ENCODE results near the gene TMEM123. TPM values are rescaled to one million over a fixed set of nuclear protein-coding genes. Genes with fewer than 3 reads are reported as not detected.
A peak's percentile ranks its signal among the peaks of the same experiment; 100 is the strongest.

Gene TMEM123, protein sequence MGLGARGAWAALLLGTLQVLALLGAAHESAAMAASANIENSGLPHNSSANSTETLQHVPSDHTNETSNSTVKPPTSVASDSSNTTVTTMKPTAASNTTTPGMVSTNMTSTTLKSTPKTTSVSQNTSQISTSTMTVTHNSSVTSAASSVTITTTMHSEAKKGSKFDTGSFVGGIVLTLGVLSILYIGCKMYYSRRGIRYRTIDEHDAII
- total RNA-seq (2012; rRNA removed): 47.4 and 63.1 TPM in 2 replicates

DNA sequence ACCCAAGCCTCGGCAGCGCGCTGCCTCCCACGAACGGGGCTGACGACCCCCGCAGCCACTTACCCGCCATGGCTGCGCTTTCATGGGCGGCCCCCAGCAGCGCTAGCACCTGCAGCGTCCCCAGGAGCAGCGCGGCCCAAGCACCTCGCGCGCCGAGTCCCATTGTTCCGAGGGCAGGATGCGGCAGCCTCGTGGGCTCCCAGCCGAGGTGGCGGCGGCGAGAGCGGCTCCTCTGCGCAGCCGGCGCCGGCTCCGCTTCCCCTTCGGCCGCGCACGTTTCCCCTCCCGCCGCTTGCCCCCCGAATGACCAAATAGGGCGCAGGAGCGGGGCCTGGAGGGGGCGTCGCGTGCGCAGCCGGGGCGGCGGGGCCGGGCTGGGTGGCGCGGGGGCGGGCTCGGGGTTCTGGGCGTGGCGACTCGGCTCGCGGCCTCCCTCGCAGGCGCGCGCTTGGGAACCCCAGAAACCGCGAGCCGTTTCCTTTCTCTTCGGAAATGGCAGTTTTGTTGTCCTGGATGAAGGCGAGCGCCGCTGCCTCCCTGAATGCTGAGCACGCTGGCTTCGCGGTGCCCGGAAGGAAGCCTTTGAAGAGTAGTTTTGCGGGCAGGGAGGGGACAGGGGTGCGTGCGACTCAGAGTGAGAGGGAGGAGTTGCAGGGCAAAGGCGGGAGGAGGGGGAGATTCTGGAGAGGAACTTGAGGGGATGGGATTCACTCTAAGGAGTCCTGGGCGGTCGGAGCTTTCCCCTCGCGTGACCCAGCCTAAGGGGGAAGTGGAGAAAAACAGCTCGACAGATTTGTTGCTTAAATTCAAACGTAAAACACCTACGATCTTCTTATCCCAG, at the start of gene TMEM123:
TMEM123 (minus strand) TSS at position 305 of the 841 bp plus-strand sequence; CDS start at position 163, 142 bp downstream.
- Histone ChIP-seq H3K9ac (ENCODE audit: low read depth, low read length) (peak within 1 kb of the TSS; percentile 88), H3K4me1 (ENCODE audit: control insufficient read depth, insufficient read depth, low read length) (peaks cover 44% of the 10 kb centered on the region), H3K4me3 (ENCODE audit: low read length) (peak within 1 kb of the TSS; percentile 91), H3K27me3 (ENCODE audit: control insufficient read depth, insufficient read depth, low read length) (no peaks in the 10 kb centered on the region), H3K9me3 (replicated peaks; ENCODE audit: low read length) (no peaks in the 10 kb centered on the region), H3K36me3 (ENCODE audit: insufficient read depth, low read length) (peaks cover 5% of the 10 kb centered on the region), H3K4me2 (ENCODE audit: low read length) (peak within 1 kb of the TSS; percentile 86)

DNA sequence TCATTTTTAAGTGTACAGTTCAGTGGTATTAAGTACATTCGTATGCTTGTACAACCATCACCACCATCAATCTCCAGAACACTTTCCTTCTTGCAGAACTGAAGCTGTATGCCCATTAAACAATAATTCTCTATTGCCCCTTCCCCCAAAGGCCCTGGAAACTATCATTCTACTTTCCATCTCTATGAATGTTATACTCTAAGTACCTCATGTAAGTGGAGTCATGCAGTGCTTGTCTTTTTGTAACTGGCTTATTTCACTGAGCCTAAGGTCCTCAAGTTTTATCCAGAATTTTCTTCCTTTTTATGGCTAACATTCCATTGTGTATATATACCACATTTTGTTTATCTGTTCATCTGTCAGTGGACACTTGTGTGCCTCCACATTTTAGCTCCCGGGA, 48.3 kb upstream of the TMEM123 start:
- H3K27me3 ChIP-seq (ENCODE audit: control insufficient read depth, insufficient read depth, low read length): no peaks in the 10 kb centered on the region
- no peaks in the 10 kb centered on the region for H3K36me3 ChIP-seq (ENCODE audit: insufficient read depth, low read length)
- no peak overlapping the region for H3K4me3 ChIP-seq (ENCODE audit: low read length)
- H3K4me2 ChIP-seq (ENCODE audit: low read length): no peak overlapping the region
- H3K4me1 ChIP-seq (ENCODE audit: control insufficient read depth, insufficient read depth, low read length): no peaks in the 10 kb centered on the region
- H3K9ac ChIP-seq (ENCODE audit: low read depth, low read length): no peak overlapping the region
- no peaks in the 10 kb centered on the region for H3K9me3 ChIP-seq (replicated peaks; ENCODE audit: low read length)

DNA sequence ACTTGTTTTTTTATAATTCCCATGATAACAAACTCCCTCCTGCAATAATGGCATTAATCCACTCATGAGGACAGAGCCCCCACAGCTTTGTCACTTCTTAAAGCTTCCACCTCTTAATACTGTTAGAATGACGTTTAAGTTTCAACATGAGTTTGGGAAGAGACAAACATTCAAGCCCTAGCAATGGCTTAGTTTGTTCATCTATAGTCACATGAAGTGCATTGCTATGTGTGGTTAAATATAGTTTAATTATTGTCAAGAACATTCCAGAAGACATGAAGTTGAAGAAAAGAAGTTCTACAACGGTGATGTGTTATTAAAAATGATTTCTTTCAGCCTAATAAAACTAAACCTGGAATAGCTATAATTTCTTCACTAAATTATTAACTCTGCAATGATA, 47.4 kb upstream of the TMEM123 start:
- H3K4me3 ChIP-seq (ENCODE audit: low read length): no peak overlapping the region
- H3K9ac ChIP-seq (ENCODE audit: low read depth, low read length): no peak overlapping the region

DNA sequence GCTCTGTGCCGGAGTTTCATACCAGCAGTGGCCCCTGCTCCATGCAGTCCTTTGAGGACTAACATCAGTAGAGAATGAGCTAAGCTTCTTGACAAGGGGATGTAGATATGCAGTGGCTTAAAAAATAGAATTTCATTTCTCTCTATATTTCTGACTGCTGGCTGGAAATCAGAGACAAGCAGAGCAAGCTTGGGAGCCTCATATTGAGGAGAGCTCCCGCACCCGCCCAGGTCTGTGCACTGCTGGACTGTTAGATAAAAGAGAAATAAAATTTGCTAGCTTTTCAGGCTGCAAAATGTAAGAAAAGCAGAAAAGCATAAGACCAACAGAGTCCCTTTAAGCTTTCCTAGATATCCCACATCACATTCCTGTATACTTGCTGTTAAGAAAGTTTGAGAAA, 46.6 kb upstream of the TMEM123 start:
- Histone ChIP-seq H3K27me3 (ENCODE audit: control insufficient read depth, insufficient read depth, low read length) (no peaks in the 10 kb centered on the region), H3K4me1 (ENCODE audit: control insufficient read depth, insufficient read depth, low read length) (peaks cover 9% of the 10 kb centered on the region), H3K4me2 (ENCODE audit: low read length) (no peak overlapping the region), H3K9ac (ENCODE audit: low read depth, low read length) (no peak overlapping the region), H3K36me3 (ENCODE audit: insufficient read depth, low read length) (no peaks in the 10 kb centered on the region), H3K9me3 (replicated peaks; ENCODE audit: low read length) (no peaks in the 10 kb centered on the region), H3K4me3 (ENCODE audit: low read length) (no peak overlapping the region)

More for the DNA sequence above, 47.4 kb upstream of the TMEM123 start:
- H3K4me2 ChIP-seq (ENCODE audit: low read length): no peak overlapping the region
- no peaks in the 10 kb centered on the region for H3K9me3 ChIP-seq (replicated peaks; ENCODE audit: low read length)
- peaks cover 4% of the 10 kb centered on the region for H3K4me1 ChIP-seq (ENCODE audit: control insufficient read depth, insufficient read depth, low read length)
- H3K27me3 ChIP-seq (ENCODE audit: control insufficient read depth, insufficient read depth, low read length): no peaks in the 10 kb centered on the region
- H3K36me3 ChIP-seq (ENCODE audit: insufficient read depth, low read length): no peaks in the 10 kb centered on the region

DNA sequence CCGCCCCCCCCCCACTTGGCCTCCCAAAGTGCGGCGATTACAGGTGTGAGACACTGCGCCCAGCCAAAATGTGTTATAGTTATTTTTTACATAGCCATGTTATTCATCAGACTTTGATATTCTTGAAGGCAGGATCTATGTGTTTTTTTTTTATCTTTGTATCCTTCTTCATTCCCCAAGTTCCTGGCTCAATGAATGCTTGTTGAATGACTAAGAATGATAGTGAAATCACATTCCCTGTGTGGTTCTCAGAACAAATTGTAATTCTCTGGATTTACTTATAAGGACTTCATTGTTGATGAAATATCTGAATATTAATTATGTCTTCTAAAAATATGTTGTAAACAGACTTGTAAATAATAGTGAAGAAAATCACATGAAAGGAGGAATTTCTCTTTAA, 44.5 kb upstream of the TMEM123 start:
- Histone ChIP-seq H3K4me1 (ENCODE audit: control insufficient read depth, insufficient read depth, low read length) (peaks cover 9% of the 10 kb centered on the region), H3K4me3 (ENCODE audit: low read length) (no peak overlapping the region), H3K27me3 (ENCODE audit: control insufficient read depth, insufficient read depth, low read length) (no peaks in the 10 kb centered on the region), H3K9me3 (replicated peaks; ENCODE audit: low read length) (no peaks in the 10 kb centered on the region), H3K9ac (ENCODE audit: low read depth, low read length) (no peak overlapping the region), H3K36me3 (ENCODE audit: insufficient read depth, low read length) (no peaks in the 10 kb centered on the region), H3K4me2 (ENCODE audit: low read length) (no peak overlapping the region)

DNA sequence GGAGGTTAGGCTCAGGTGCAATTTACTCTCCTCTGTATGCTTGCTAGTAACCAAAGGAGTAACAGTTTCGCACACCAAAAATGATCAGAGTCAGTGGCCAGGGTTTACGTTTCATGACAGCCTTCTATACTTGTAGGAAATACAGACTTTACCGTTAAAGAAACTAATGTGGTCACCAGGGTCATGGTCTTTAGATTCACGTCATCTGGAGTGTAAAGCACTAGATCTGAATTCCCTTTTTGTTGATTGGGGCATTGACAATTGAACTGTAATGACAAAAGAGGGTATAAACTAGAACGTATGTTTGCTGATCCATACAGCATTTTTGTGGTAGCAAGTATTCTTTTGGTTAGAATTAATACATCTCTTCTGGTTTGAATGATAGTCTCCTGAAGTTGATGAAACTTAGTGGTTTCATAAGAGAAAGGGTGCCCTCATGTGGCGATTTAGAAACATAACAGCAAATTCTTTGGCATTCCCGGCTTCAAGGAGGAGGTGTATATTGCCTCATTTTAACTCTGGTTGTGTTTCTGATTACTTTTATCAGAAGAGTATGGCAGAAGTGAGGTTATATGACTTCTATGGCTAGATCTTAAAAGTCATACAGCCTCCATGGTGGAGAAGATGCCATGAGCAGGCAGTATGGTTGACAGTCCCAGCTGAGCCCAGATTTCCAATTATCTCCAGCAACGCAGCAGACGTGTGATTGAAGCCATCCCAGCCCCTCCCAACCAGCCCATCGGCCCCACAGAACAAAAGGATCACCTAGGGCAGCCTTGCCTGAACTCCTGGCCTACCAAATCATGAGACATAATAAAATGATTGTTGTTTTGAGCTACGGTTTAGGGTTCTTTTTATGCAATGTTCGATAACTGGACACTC, 42.8 kb upstream of the TMEM123 start:
- no peaks in the 10 kb centered on the region for H3K36me3 ChIP-seq (ENCODE audit: insufficient read depth, low read length)
- H3K9ac ChIP-seq (ENCODE audit: low read depth, low read length): no peak overlapping the region
- H3K4me1 ChIP-seq (ENCODE audit: control insufficient read depth, insufficient read depth, low read length): peaks cover 9% of the 10 kb centered on the region
- H3K4me3 ChIP-seq (ENCODE audit: low read length): no peak overlapping the region
- H3K9me3 ChIP-seq (replicated peaks; ENCODE audit: low read length): no peaks in the 10 kb centered on the region
- H3K4me2 ChIP-seq (ENCODE audit: low read length): peak overlapping the region; percentile 40
- H3K27me3 ChIP-seq (ENCODE audit: control insufficient read depth, insufficient read depth, low read length): no peaks in the 10 kb centered on the region

DNA sequence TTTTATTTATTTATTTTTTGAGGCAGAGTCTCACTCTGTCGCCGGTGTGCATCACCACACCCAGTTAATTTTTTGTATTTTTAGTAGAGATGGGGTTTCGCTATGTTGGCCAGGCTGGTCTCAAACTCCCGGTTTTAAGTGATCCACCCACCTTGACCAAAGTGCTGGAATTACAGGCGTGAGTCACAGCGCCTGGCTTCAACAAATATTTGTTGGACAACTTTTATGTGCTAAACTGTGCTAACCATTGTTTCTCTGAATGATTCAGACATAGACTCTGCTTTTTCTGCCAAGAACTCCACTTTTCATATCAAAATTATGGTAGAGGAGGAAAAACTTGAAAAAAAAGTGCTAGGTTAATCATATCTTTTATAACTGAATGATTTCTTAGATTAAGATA, 41.7 kb upstream of the TMEM123 start:
- H3K9me3 ChIP-seq (replicated peaks; ENCODE audit: low read length): no peaks in the 10 kb centered on the region
- H3K27me3 ChIP-seq (ENCODE audit: control insufficient read depth, insufficient read depth, low read length): no peaks in the 10 kb centered on the region
- H3K4me2 ChIP-seq (ENCODE audit: low read length): no peak overlapping the region
- H3K9ac ChIP-seq (ENCODE audit: low read depth, low read length): no peak overlapping the region
- H3K4me3 ChIP-seq (ENCODE audit: low read length): no peak overlapping the region
- no peaks in the 10 kb centered on the region for H3K36me3 ChIP-seq (ENCODE audit: insufficient read depth, low read length)
- H3K4me1 ChIP-seq (ENCODE audit: control insufficient read depth, insufficient read depth, low read length): peaks cover 9% of the 10 kb centered on the region

DNA sequence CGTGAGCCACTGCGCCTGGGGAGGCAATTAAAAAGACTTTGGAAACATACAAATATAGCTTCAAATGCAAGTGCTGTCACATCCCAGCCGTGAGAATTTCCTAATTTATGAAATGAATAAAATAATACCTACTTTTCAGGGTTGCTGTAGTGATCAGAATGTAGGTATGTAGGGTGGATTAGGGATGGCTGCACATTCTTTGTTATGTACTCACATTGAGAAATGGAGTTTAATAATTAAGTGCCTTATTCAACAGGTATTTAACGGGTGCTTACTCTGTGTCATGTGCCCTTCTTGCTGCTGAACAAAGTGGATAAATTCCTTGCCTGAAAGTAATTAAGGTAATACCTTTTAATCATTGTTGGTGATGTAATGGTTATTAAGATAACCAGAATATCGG, 41.0 kb upstream of the TMEM123 start:
- H3K9ac ChIP-seq (ENCODE audit: low read depth, low read length): no peak overlapping the region
- H3K36me3 ChIP-seq (ENCODE audit: insufficient read depth, low read length): no peaks in the 10 kb centered on the region
- no peak overlapping the region for H3K4me2 ChIP-seq (ENCODE audit: low read length)
- H3K4me3 ChIP-seq (ENCODE audit: low read length): no peak overlapping the region
- peaks cover 9% of the 10 kb centered on the region for H3K4me1 ChIP-seq (ENCODE audit: control insufficient read depth, insufficient read depth, low read length)
- no peaks in the 10 kb centered on the region for H3K9me3 ChIP-seq (replicated peaks; ENCODE audit: low read length)
- no peaks in the 10 kb centered on the region for H3K27me3 ChIP-seq (ENCODE audit: control insufficient read depth, insufficient read depth, low read length)

DNA sequence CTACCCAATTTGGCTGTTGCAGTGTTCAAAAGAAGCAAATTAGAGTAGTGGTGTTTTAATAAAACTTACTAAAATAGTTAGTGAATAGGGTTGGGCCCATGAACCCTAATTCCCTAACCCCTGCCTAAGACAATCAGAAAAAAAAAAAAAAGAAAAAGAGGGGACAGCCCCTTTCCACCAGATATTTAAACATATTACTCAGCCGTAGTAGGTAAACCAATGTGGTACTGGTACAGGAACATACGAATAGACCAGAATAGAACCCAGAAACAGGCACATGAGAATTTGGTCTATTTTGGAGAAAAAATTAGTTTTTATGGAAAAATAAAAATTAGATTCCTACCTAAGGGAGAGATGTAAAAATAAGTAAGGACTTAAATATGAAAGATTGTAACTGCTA, 39.4 kb upstream of the TMEM123 start:
- no peaks in the 10 kb centered on the region for H3K36me3 ChIP-seq (ENCODE audit: insufficient read depth, low read length)
- H3K4me2 ChIP-seq (ENCODE audit: low read length): no peak overlapping the region
- H3K4me3 ChIP-seq (ENCODE audit: low read length): no peak overlapping the region
- peaks cover 9% of the 10 kb centered on the region for H3K4me1 ChIP-seq (ENCODE audit: control insufficient read depth, insufficient read depth, low read length)
- H3K27me3 ChIP-seq (ENCODE audit: control insufficient read depth, insufficient read depth, low read length): no peaks in the 10 kb centered on the region
- H3K9ac ChIP-seq (ENCODE audit: low read depth, low read length): no peak overlapping the region
- H3K9me3 ChIP-seq (replicated peaks; ENCODE audit: low read length): no peaks in the 10 kb centered on the region

DNA sequence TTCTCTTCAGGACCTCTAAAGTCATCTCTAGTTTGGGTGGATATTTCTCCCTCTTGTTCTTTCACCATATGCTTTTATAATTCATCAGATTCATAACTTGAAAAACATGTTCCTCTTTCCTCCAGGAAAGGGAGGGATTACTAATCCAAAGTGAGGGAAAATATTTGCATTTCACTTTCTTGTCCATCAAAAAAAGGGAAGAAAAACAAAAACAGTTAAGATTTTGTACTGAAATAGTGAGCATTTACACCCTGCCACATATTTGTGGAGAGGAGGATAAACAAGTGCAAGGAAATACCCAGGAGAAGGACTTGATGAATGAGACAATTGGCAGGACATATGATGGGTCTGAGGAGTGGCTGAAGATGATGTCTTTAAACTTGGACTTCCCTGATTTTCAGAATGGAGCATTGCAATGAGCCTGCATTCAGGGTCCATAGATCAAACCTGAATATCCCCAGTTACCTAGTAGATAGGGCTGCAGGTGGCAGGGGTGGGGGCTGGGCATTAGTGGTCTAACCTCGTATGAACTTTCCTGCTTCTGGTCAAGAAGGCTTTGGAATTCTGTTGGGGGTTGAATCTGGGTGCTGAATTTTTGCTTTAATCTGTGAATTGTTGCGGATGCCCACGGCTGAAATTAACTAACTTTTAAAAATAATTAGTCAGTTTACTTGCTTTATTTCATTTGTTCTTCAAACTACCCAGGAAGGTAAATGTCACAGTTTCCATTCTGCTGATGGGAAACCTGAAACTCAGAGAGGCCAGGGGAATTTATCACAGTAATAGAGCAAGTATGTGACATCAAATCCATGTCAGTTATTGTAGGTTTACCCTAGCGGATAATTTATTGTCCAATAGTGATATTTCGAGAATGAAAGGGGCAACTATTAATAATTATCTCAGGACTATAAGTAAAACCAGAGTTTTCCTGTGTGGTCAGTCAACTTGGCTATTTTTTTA, 36.9 kb upstream of the TMEM123 start:
- Histone ChIP-seq H3K9me3 (replicated peaks; ENCODE audit: low read length) (no peaks in the 10 kb centered on the region), H3K9ac (ENCODE audit: low read depth, low read length) (no peak overlapping the region), H3K4me2 (ENCODE audit: low read length) (no peak overlapping the region)

More for the DNA sequence above, 36.9 kb upstream of the TMEM123 start:
- Histone ChIP-seq H3K4me3 (ENCODE audit: low read length) (no peak overlapping the region), H3K36me3 (ENCODE audit: insufficient read depth, low read length) (no peaks in the 10 kb centered on the region), H3K27me3 (ENCODE audit: control insufficient read depth, insufficient read depth, low read length) (no peaks in the 10 kb centered on the region), H3K4me1 (ENCODE audit: control insufficient read depth, insufficient read depth, low read length) (peaks cover 5% of the 10 kb centered on the region)

Measured in skeletal muscle satellite cell (primary cell).